HG02623 (cell line): Measurements from ENCODE around the gene PRKCE.

ENCODE experiments used
- ATAC-seq: cut with Tn5 transposase; IDR thresholded peaks from one replicate; pipeline ENCODE4 v1.9.1; 2021; ENCODE audit warnings: moderate library complexity; ENCODE audit not compliant: unreplicated experiment

PRKCE gene

DNA sequence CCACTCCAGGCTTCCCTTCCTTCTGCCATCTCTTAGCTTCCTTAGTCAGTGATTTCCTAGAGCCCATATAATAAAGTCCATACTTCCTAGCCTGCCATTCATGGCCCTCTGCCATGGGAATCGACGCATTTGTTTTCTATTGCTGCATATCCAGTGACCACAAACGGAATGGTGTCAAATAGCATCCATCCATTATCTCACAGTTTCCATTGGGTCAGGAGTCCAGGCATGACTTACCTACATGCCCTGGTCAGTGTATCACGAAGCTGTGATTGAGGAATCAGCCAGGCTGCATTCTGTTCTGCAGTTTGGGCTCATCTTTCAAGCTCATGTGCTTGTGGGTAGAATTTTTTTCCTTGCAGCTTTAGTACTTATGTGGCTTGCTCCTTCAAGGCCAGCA lies 436.0 kb downstream of the PRKCE start:
- no peak for ATAC-seq

DNA sequence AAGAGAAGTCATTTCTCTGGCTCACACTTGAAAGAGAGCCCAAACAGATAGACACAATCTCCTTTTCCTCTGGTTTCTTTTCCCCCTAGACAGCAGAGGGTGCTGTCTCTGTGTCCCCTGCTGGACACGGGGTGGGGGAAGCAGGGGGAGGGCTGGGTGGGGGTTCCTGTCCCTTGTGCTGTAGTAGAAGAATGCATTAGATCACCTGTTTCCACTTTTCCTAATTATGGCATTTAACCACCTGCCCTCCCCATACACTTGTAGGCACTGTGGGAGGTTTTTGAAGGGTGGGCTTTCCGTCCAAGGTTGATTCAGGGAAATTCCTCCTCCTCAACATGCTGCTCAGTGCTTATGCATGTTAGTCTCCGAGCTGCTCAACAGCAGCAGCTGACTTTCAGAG lies 439.5 kb downstream of the PRKCE start:
- ATAC-seq: no peak

DNA sequence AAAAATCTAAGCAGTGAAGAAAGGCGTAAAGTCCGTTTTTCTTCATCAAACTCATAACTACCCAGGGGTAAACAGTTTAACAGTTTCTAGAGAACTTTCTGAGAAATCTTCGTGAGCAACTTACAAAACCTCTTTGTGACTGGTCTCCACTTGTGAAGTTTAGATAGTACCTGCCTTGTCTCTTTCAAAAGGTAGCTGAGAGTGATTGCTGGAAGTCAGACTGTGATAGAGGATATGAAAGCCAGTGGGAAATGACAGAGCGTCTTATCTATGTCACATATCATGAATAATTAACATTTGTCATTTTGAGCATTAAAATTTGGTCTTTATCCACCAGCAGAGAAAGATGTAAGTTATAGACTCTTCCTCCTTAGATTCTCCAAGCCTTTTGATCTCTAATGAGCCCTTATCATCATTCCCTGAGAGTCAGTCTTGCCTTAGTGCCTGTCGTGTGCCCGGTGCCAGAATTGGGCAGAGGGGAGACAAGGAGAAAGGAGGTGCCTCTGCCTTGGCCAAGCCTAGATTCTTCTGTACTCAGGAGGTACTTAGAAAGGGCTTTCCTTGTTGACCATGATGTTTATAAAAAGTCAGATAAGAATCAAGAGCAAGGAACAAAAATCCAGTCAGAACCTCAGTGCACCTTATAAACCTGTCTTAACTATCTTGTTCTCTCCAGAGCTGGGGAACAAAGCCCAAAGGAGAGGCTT lies 440.6 kb downstream of the PRKCE start:
- ATAC-seq: no peak

DNA sequence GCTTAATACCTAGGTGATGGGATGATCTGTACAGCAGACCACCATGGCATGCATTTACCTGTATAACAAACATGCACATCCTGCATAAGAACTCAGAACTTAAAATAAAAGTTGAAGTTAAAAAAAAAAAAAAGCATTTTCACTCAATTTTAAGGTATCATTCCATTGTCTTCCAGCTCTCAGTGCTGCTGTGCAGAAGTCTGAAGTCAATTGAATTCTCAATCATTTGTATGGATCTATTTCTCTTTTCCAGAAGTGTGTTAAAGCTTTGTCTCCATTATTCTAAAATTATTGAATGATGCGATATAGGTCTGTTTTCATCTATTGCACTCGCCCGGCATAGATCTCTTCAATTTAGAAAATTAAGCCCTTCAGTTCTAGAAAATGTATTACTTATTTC lies 443.2 kb downstream of the PRKCE start:
- ATAC-seq: no peak

DNA sequence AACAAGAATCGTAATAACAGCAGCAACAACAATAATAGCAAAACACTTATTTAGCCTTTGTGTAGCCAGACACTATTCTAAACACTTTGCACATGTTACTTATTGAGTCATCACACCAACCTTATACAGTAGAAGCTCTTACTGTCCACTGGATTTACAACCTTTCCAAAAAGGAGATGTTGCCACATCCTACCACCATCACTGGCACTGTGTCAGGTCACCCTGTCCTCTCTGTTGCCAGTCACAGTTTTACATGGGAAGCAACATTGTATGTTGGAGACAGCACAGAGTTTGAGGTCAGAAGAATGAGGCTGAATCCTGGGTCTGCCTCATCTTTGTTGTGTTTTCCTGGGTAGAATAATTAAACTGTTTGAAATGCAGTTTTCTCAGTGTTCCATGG lies 444.4 kb downstream of the PRKCE start:
- ATAC-seq: no peak

DNA sequence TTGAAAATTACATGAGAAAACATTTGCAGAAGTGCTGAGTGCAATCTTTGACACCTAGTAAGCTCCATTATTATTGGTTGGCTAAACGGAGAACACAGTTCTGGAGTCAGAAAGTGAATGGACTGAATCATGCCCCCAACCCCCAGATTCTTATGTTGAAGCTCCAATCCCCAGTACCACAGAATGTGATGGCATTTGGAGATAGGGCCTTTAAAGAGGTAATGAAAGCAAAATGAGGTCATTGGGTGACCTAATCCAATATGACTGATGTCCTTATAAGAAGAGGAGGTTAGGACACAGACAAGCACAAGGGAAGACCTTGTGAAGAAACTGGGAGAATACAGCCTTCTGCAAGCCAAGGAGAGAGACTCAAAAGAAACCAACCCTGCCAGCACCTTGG lies 444.8 kb downstream of the PRKCE start:
- ATAC-seq: no peak

DNA sequence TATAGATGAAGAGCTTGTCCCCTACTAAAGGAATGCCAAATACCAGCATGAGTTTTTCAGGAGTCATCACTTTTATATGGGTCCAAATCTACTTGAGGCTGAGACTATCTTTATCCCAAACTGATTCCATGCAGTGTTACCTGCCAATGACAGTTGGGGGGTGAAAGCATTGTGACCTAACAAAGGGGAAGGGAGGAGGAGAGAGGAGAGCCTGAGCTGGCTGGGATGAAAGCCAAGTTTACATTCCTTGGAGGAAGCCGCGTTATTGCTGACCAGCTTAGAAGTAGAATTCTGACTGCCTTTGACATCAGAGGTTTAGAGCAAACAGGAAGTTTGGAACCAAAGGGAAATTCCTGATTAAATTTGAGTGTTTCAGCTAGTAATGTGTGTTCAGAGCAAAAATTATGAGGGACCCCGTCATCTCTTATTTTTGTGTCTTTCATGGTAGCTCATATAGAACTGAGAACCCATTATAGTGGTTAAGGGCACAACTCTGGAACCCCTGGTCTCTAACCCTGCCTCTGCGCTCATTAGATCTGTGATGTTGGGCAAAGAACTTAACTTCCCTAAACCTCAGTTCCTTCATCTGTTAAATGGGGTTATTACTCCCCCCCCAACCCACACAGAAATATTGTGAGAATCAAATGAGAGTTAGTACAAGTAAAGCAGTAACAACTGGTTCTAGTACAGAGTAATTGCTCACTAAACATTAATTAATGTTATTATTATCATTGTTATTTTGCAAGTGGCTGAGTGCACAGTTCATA lies 446.4 kb downstream of the PRKCE start:
- no peak for ATAC-seq

DNA sequence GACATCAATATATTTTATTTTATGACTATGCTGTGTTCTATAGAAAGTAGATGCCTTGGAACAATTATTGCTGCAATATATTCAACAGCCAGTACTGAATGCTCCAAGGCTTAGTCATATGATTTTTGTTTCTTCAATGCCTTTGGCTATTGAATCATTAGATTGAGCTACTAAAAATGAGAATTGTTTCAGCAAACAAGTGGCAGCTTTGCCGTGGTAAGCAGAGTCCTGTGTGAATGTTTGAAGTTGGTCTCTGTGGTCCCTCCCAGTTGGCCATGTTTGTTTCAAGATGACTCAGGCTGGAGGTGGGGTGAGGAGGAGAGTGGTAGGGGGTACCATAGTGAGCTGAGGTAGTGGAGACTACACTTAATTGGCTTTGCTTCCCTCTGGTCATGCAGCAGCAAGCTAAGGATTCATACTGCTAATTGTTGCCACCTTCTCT lies 447.2 kb downstream of the PRKCE start:
- ATAC-seq: no peak

- ATAC-seq: no peak
These were observed 450.2 kb downstream of the PRKCE start for GRCh38 chr2:46101557-46102220.

DNA sequence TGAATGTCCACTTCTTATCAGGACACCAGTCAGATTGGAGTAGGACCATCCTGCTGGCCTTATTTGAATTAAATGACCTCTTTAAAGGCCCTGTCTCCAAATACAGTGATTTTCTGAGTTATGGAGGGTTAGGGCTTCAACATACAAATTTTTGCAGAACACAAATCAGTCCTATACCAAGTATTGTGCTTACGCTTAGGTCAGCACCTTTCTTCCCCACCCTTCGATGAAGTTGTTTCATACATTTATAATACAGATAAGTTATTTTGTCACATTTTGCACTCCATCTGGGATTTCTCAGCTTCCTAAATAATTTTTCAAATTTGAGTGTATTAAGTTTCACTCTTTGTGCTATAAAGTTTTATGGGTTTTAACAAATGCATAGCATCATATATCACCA lies 455.2 kb downstream of the PRKCE start:
- ATAC-seq: no peak

DNA sequence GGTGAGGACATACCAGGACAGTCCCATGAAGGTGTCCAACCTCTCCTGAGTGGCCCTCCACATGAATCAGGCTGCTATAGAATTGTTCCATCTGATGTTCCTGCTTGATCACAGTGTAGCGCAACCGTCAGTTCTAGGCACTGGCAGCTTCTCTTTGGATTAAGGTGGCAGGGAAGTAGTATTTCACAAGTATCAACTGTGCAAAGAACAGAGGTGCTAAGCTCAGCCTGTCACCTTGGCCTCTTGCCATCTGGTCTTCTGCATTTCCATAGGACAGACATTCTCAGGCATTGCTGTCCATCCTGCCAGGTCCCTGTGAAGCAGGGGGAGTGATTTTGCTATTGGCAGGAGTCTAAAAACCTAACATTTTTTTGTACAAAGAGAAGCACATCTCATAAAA lies 463.5 kb downstream of the PRKCE start:
- ATAC-seq: no peak

GRCh38 chr2:46116150-46116549 lies 464.7 kb downstream of the PRKCE start:
- no peak for ATAC-seq

DNA sequence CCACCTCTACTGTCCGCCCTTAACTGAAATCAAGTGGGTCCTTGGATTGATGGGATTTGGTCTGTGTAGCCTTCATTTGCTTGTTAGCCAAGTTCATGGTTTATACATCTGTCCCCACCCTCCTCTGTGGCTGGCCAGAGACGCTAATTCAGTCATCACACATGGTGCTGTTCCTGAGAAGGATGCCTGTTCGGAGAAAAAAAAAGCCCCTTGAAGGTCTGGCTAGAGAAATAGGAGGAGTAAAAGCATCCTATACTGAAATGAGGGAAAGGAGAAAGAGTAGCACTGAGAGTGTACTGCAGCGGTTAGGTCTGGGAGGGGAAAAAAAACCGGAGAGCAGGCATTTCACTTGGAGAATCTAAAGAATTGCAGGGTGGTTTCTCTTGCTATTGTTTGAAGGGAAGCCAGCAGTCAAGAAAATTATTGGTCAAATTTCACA lies 465.1 kb downstream of the PRKCE start:
- no peak for ATAC-seq

GRCh38 chr2:46117379-46117778 lies 465.9 kb downstream of the PRKCE start:
- ATAC-seq: no peak

GRCh38 chr2:46117994-46118393 lies 466.5 kb downstream of the PRKCE start:
- no peak for ATAC-seq

GRCh38 chr2:46118656-46119371 lies 467.3 kb downstream of the PRKCE start:
- no peak for ATAC-seq

- ATAC-seq: no peak
These were observed 468.0 kb downstream of the PRKCE start for GRCh38 chr2:46119453-46119852.

- ATAC-seq: no peak
These were observed 469.5 kb downstream of the PRKCE start for GRCh38 chr2:46120792-46121555.

DNA sequence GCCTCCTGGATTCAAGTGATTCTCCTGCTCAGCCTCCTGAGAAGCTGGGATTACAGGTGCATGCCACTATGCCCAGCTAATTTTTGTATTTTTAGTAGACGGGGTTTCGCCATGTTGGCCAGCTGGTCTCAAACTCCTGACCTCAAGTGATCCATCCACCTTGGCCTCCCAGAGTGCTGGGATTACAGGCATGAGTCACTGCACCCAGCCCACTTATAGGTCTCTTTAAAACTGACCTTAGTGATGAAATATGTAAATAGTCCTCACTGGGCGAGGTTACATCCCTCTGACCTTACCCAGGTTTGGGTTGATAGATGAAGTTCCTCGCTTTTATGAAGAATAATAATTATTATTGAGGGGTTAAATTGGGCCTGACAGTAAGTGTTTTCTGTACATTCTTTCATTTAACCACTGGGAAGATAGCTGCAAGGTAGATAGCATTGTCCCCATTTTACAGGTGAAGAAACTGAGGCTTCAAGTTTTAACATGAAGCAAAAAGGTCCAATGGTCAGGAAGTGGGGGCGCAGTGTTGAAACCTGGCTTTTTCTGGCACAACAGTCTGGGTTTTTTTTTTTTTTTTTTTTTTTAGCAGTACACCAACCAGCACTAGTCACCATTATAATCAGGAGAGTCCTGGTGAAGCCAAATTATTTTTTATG lies 471.0 kb downstream of the PRKCE start:
- no peak for ATAC-seq

GRCh38 chr2:46123013-46123412 lies 471.5 kb downstream of the PRKCE start:
- ATAC-seq: no peak
